Measurements from ENCODE around the gene HSPA12B. TPM values are rescaled to one million over a fixed set of nuclear protein-coding genes. Genes with fewer than 3 reads are reported as not detected.

Gene HSPA12B
- total and polyA plus RNA-seq, 2 of the 8 experiments (the other 6 are each of a cell fraction or from before 2014, with no cell fraction given), result 2.2 to 4.3 TPM

- peak overlapping the region; percentile 79 to 99 for H3K4me2 ChIP-seq (ENCODE audit: insufficient read depth in 1 of 2, low read depth in 2 of 2, low read length in 2 of 2)
- no peak overlapping the region for H2BK5ac ChIP-seq (ENCODE audit: low read depth, low read length)
- no peak for DNase-seq (ENCODE audit: low read depth in 1 of 2, low spot score in 2 of 2)
- H3K27ac ChIP-seq (ENCODE audit: low read depth, low read length), result no peak overlapping the region
- peak overlapping the region; percentile 9 to 68 (median 60); a peak in 6 of 7 replicates for H3K9ac ChIP-seq (replicated peaks in 1 of 4; ENCODE audit: extremely low read depth in 1 of 4, low read depth in 3 of 4, low read length in 3 of 4)
- H2BK15ac ChIP-seq (ENCODE audit: low read length), result no peak overlapping the region
- no peak for FAIRE-seq
- peaks cover 3 to 15% (median 6%) of the 10 kb centered on the region in 4 experiments; a peak in 6 of 7 replicates for H3K4me1 ChIP-seq (replicated peaks in 1 of 4; ENCODE audit: control insufficient read depth in 3 of 4, insufficient read depth in 4 of 4, low read length in 3 of 4)
- peak overlapping the region; percentile 74; the same call in 1 of the 2 replicates for H4K8ac ChIP-seq (ENCODE audit: extremely low read depth, insufficient read depth, low read length)
- no peak overlapping the region for H2BK12ac ChIP-seq (ENCODE audit: low read depth, low read length)
- no peak overlapping the region for H4K5ac ChIP-seq (ENCODE audit: insufficient read length, low read depth, low read length)
- no peaks in the 10 kb centered on the region for H3K9me3 ChIP-seq (ENCODE audit: insufficient read depth in 2 of 2, low read depth in 1 of 2, low read length in 1 of 2)
- H4K20me1 ChIP-seq (replicated peaks in 1 of 2; ENCODE audit: control insufficient read depth in 1 of 2, insufficient read depth in 2 of 2, low read length in 2 of 2), result peaks cover 0 to 8% of the 10 kb centered on the region in 2 experiments
- no peak overlapping the region for H3K18ac ChIP-seq (ENCODE audit: extremely low read depth, low read length)
- peaks cover 12% of the 10 kb centered on the region; the same call in 1 of the 2 replicates for H3K23me2 ChIP-seq (ENCODE audit: low read depth, low read length)
- no peak overlapping the region for H2AK5ac ChIP-seq (ENCODE audit: low read depth, low read length)
- H3K23ac ChIP-seq (ENCODE audit: insufficient read length), result no peak overlapping the region
- no peak overlapping the region for H2BK20ac ChIP-seq (ENCODE audit: low read length)
- no peak overlapping the region for H3K4ac ChIP-seq (replicated peaks; ENCODE audit: insufficient read length, low read depth, low read length)
- TF ChIP-seq CHD1 (IDR thresholded peaks at IDR 0.05; ENCODE audit: low read depth, low read length), result no peak
- H3K36me3 ChIP-seq (ENCODE audit: control insufficient read depth in 2 of 4, insufficient read depth in 4 of 4, low read length in 3 of 4), result peaks cover 0 to 4% (median 0%) of the 10 kb centered on the region in 4 experiments; a peak in 1 of 8 replicates
- H3K4me3 ChIP-seq (ENCODE audit: extremely low read depth in 1 of 4, insufficient read depth in 2 of 4, low read depth in 3 of 4, low read length in 4 of 4), result peak overlapping the region; percentile 74 to 94 (median 88)
- peaks cover 0 to 25% of the 10 kb centered on the region in 2 experiments; a peak in 1 of 4 replicates for H3K79me2 ChIP-seq (ENCODE audit: control insufficient read depth in 1 of 2, insufficient read depth in 2 of 2, low read length in 2 of 2)
- peaks cover 14% of the 10 kb centered on the region for H3K79me1 ChIP-seq (ENCODE audit: low read depth, low read length)
- H3K56ac ChIP-seq (replicated peaks; ENCODE audit: insufficient read length, low read depth, low read length), result no peak overlapping the region
- H4K91ac ChIP-seq (replicated peaks; ENCODE audit: insufficient read length, low read length), result no peak overlapping the region
- POLR2A ChIA-PET (ENCODE audit: partially characterized antibody), result interaction anchor here (0.7 to 4.4 kb wide), 8 partner anchors 11 to 512 kb away, joined by 3 to 46 read pairs (median 8); no protein-coding TSS in a partner anchor
- H2AFZ ChIP-seq (ENCODE audit: low read length), result no peak overlapping the region
- H3K27me3 ChIP-seq (replicated peaks in 1 of 4; ENCODE audit: control insufficient read depth in 3 of 4, extremely low read depth in 1 of 4, insufficient read depth in 3 of 4, low read length in 3 of 4), result no peaks in the 10 kb centered on the region
- WGBS, 2 experiments (ENCODE audit: extremely low coverage in 1 of 2, insufficient coverage in 1 of 2, insufficient read length in 1 of 2, insufficient replicate concordance in 2 of 2, low coverage in 1 of 2, low lambda C conversion rate in 2 of 2, missing lambda C conversion rate in 1 of 2), result 35% methylated on average over 9 of the region's 9 CpGs; no CpG with 5 or more reads in 1 of the 2 experiments
- H2BK120ac ChIP-seq (replicated peaks; ENCODE audit: low read depth, low read length), result no peak overlapping the region
- H3K14ac ChIP-seq (ENCODE audit: insufficient read length), result no peak overlapping the region
- CTCF ChIA-PET (ENCODE audit: partially characterized antibody), result interaction anchor here (0.6 to 14.2 kb wide), 12 partner anchors 14 to 616 kb away, joined by 3 to 277 read pairs (median 4); partner anchors contain the start of genes AP5S1, HSPA12B and SPEF1
Observed at GRCh38 chr20:3766422-3767109, 34.1 kb downstream of the HSPA12B start.

All from H1 (cell line).